Gastrocnemius medialis (tissue), 4 donors: ENCODE measurements around the gene AADACL4.

ENCODE experiments used
- POLR2A ChIP-seq, 2 donors: fragments of 450-650 bp; IDR thresholded peaks; one replicate each; pipeline ENCODE4 v1.6.1; 2017; ENCODE audit warnings: antibody characterized with exemption in 2 of 2, mild to moderate bottlenecking in 2 of 2, moderate library complexity in 2 of 2
- TF ChIP-seq, protein P1 (sequence below), 5 experiments: fragments of 450-650 bp in 3 of 5; fragments of 200-600 bp in 2 of 5; sonication (generic) in 2 of 5; IDR thresholded peaks in 4 of 5; conservative IDR thresholded peaks in 1 of 5; 1 replicate in 4 of 5; 2 replicates in 1 of 5; pipeline ENCODE4 v1.5.1; 2016 to 2019; ENCODE audit warnings: antibody characterized with exemption in 5 of 5, mild to moderate bottlenecking in 3 of 5, moderate library complexity in 3 of 5

DNA sequence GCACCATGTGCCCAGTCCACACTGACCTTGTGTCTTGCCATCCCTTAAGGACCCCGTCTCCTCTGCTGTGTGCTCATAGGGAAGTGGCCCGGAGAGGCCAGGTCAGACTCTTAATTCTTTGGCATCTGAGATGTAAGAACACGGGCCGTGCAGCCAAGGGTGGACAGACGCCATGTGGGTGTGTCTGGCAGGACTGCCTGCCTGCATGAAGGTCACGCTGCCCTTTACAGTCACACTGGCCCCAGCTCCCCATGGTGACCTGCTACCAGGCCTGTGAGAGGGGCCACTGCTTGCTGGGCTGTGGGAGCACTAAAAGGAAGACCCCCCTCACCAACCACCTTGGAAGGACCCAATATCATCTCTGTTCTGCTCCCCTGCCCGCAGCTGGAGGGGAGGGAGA, 43.5 kb upstream of the AADACL4 start:
- TF ChIP-seq, protein P1, sequence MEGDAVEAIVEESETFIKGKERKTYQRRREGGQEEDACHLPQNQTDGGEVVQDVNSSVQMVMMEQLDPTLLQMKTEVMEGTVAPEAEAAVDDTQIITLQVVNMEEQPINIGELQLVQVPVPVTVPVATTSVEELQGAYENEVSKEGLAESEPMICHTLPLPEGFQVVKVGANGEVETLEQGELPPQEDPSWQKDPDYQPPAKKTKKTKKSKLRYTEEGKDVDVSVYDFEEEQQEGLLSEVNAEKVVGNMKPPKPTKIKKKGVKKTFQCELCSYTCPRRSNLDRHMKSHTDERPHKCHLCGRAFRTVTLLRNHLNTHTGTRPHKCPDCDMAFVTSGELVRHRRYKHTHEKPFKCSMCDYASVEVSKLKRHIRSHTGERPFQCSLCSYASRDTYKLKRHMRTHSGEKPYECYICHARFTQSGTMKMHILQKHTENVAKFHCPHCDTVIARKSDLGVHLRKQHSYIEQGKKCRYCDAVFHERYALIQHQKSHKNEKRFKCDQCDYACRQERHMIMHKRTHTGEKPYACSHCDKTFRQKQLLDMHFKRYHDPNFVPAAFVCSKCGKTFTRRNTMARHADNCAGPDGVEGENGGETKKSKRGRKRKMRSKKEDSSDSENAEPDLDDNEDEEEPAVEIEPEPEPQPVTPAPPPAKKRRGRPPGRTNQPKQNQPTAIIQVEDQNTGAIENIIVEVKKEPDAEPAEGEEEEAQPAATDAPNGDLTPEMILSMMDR (IDR thresholded peaks at IDR 0.05 in 4 of 5, conservative IDR thresholded peaks at IDR 0.05 in 1 of 5) = no peak
- no peak for TF ChIP-seq POLR2A (IDR thresholded peaks at IDR 0.05)
